ENCODE results near the gene GNAO1.

- TF ChIP-seq, protein P1, sequence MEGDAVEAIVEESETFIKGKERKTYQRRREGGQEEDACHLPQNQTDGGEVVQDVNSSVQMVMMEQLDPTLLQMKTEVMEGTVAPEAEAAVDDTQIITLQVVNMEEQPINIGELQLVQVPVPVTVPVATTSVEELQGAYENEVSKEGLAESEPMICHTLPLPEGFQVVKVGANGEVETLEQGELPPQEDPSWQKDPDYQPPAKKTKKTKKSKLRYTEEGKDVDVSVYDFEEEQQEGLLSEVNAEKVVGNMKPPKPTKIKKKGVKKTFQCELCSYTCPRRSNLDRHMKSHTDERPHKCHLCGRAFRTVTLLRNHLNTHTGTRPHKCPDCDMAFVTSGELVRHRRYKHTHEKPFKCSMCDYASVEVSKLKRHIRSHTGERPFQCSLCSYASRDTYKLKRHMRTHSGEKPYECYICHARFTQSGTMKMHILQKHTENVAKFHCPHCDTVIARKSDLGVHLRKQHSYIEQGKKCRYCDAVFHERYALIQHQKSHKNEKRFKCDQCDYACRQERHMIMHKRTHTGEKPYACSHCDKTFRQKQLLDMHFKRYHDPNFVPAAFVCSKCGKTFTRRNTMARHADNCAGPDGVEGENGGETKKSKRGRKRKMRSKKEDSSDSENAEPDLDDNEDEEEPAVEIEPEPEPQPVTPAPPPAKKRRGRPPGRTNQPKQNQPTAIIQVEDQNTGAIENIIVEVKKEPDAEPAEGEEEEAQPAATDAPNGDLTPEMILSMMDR (IDR thresholded peaks at IDR 0.05) = no peak
- TF ChIP-seq POLR2AphosphoS5 (IDR thresholded peaks at IDR 0.05) (no peak), POLR2A (IDR thresholded peaks at IDR 0.05) (no peak)
Measured at GRCh38 chr16:56259425-56259779, 68.1 kb downstream of the GNAO1 start.
